HepG2 (cell line): Measurements from ENCODE around the gene SV2A. TPM values are rescaled to one million over a fixed set of nuclear protein-coding genes. Genes with fewer than 3 reads are reported as not detected.

Experiments used
- AHDC1 ChIP-seq: sonication (generic); formaldehyde crosslinking; IDR thresholded peaks from 2 replicates; pipeline ENCODE4 v1.5.1; 2020; ENCODE audit warnings: mild to moderate bottlenecking, missing genetic modification reagents, borderline replicate concordance
- ARHGAP35 ChIP-seq: sonication (generic); formaldehyde crosslinking; IDR thresholded peaks from 2 replicates; pipeline ENCODE4 v1.9.0; 2022; ENCODE audit warnings: mild to moderate bottlenecking, inconsistent platforms, moderate library complexity, missing genetic modification reagents, borderline replicate concordance
- FUBP1 ChIP-seq: sonication (generic); formaldehyde crosslinking; IDR thresholded peaks from 2 replicates; pipeline ENCODE4 v1.5.1; 2020; ENCODE audit warnings: missing genetic modification reagents, mild to moderate bottlenecking, borderline replicate concordance
- HDAC1 ChIP-seq: sonication (generic); formaldehyde crosslinking; IDR thresholded peaks from 2 replicates; pipeline ENCODE4 v1.5.1; 2020; ENCODE audit warnings: mild to moderate bottlenecking, missing genetic modification reagents
- MAFF ChIP-seq: IDR thresholded peaks from 2 replicates; pipeline ENCODE4 v1.6.1; 2011; ENCODE audit warnings: low read depth, low read length, improper control_type of control experiment
- MTF1 ChIP-seq: sonication (generic); formaldehyde crosslinking; IDR thresholded peaks from 2 replicates; pipeline ENCODE4 v1.5.0; 2020; ENCODE audit warnings: missing genetic modification reagents
- NR0B2 ChIP-seq: sonication (generic); formaldehyde crosslinking; IDR thresholded peaks from 2 replicates; pipeline ENCODE4 v1.4.0; 2020; ENCODE audit warnings: mild to moderate bottlenecking, missing genetic modification reagents
- SP2 ChIP-seq: sonication (generic); formaldehyde crosslinking; IDR thresholded peaks from 2 replicates; pipeline ENCODE4 v1.5.1; 2020; ENCODE audit warnings: mild to moderate bottlenecking, missing genetic modification reagents
- ZEB1 ChIP-seq: IDR thresholded peaks from 2 replicates; pipeline ENCODE4 v1.6.1; 2012; ENCODE audit warnings: mild to moderate bottlenecking, low read depth, inconsistent platforms; ENCODE audit not compliant: insufficient replicate concordance
- ZKSCAN8 ChIP-seq: IDR thresholded peaks from 2 replicates; pipeline ENCODE4 v1.6.1; 2016; ENCODE audit warnings: borderline replicate concordance, missing genetic modification reagents, missing compliant biosample characterization
- ZNF263 ChIP-seq: sonication (generic); formaldehyde crosslinking; IDR thresholded peaks from 2 replicates; pipeline ENCODE4 v1.4.0; 2020; ENCODE audit warnings: missing genetic modification reagents
- polyA plus RNA-seq, 8 experiments: library from polyadenylated mRNA; depleted of rRNA in 3 of 8; stranded (reverse) in 7 of 8; unstranded in 1 of 8; fragments of >200 nt; fragmentation: Illumina TruSeq in 4 of 8; extraction: Trizol in 4 of 8; gene quantifications; 2 replicates each; pipeline versions ENCODE4 v1.2.1 to v1.2.3, GENCODE V29; 2011 to 2016; ENCODE audit warnings: low read depth in 4 of 8, missing spikeins in 1 of 8, mixed read lengths in 1 of 8; ENCODE audit not compliant: insufficient read depth in 1 of 8
- total RNA-seq, 5 experiments: library from RNA; depleted of rRNA; stranded (reverse); fragments of >200 nt; fragmentation: Illumina TruSeq; extraction: Trizol; gene quantifications; 2 replicates each; pipeline ENCODE4 v1.2.3, GENCODE V29; 2016; ENCODE audit warnings: low read depth in 1 of 5
- TF ChIP-seq, protein P1 (sequence below): IDR thresholded peaks from 2 replicates; pipeline ENCODE4 v1.6.1; 2018; ENCODE audit warnings: missing genetic modification reagents, mild to moderate bottlenecking, missing compliant biosample characterization
- TF ChIP-seq, protein P2 (sequence below): sonication (generic); formaldehyde crosslinking; IDR thresholded peaks from 2 replicates; pipeline ENCODE4 v1.4.0; 2020; ENCODE audit warnings: missing genetic modification reagents

SV2A gene
- total and polyA plus RNA-seq, 2 of the 13 experiments (the other 11 are each of a cell fraction or from before 2014, with no cell fraction given) = 0.84 to 1.9 TPM

DNA sequence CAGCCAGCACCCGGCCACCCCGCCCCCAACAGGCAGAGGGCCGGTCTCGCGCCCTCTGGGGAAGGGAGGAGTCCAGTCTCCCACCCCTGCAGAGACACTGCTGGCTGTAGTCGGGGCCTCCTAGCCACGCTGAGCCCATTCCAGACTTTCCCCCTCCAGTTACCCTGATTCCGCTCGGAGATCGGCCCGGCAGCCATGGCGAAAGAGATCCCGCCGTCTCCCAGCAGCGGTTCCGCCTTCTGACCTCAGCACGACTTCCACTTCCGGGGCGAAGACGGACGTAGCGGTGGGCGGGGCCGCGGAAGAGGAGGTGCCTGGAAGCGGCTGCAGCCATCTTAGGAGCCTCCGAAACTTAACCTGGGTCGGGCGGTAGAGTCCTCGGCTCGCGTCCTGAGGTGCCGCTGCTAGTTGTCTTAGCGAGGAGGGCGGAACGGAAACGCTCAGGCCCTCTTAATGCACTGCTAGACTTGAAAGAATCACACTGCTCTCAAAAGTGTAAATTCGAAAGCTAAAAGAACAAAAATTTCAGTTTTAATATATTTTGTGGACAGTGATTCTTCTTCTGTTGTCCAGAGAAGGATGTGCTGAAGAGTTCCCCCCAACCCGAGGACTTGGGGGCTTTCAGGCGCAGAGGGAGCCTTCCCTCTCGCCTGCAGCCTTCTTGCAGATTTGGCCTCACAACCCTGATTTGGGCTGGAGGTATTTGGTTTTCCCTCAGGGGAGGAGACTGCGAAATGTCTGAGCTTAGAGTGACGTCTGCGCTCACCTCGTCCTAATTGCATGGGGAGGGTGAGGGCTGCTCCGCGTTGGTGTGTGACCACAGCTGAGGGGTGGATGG is 10.1 kb upstream of the SV2A start, which contains the start of gene SF3B4 (continued):
- TF ChIP-seq AHDC1 (CRISPR knock-in tag) (no peak), ARHGAP35 (CRISPR knock-in tag) (peak; percentile 47; the same call in 1 of the 2 replicates), ZEB1 (peak; percentile 2), SP2 (peak; percentile 88), FUBP1 (CRISPR knock-in tag) (0 out of 2 replicates have a peak, but pooled peaks have one; percentile 71), ZKSCAN8 (CRISPR knock-in tag) (no peak), HDAC1 (peak; percentile 93), ZNF263 (CRISPR knock-in tag) (0 out of 2 replicates have a peak, but pooled peaks have one; percentile 12), MTF1 (CRISPR knock-in tag) (no peak), NR0B2 (CRISPR knock-in tag) (peak; percentile 39; the same call in 1 of the 2 replicates), MAFF (no peak)
- TF ChIP-seq, protein P1, sequence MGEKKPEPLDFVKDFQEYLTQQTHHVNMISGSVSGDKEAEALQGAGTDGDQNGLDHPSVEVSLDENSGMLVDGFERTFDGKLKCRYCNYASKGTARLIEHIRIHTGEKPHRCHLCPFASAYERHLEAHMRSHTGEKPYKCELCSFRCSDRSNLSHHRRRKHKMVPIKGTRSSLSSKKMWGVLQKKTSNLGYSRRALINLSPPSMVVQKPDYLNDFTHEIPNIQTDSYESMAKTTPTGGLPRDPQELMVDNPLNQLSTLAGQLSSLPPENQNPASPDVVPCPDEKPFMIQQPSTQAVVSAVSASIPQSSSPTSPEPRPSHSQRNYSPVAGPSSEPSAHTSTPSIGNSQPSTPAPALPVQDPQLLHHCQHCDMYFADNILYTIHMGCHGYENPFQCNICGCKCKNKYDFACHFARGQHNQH (CRISPR knock-in tag) = peak; percentile 57; the same call in 1 of the 2 replicates
- TF ChIP-seq, protein P2, sequence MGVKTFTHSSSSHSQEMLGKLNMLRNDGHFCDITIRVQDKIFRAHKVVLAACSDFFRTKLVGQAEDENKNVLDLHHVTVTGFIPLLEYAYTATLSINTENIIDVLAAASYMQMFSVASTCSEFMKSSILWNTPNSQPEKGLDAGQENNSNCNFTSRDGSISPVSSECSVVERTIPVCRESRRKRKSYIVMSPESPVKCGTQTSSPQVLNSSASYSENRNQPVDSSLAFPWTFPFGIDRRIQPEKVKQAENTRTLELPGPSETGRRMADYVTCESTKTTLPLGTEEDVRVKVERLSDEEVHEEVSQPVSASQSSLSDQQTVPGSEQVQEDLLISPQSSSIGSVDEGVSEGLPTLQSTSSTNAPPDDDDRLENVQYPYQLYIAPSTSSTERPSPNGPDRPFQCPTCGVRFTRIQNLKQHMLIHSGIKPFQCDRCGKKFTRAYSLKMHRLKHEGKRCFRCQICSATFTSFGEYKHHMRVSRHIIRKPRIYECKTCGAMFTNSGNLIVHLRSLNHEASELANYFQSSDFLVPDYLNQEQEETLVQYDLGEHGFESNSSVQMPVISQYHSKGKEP (CRISPR knock-in tag) = peak; percentile 36; the same call in 1 of the 2 replicates
